Caco-2 (cell line): ENCODE results near the gene DMKN. TPM values are rescaled to one million over a fixed set of nuclear protein-coding genes. Genes with fewer than 3 reads are reported as not detected.
"Not testable (repeated sequence)": the region's sequence is repeated elsewhere in the genome, so short reads cannot be mapped to it uniquely, and the experiment has no call there.

Experiments used
- BruUV-seq: library from RNA; stranded (reverse); fragments of 400-500 nt; replicated peaks from 2 replicates; lab custom pipeline; 2021; lab: Mats Ljungman, UMichigan
- CTCF ChIA-PET: fragments of 300-600 bp; sonication (Branson Sonifier 250); formaldehyde crosslinking; loops from one replicate; lab custom pipeline; 2022; ENCODE audit warnings: antibody characterized with exemption; lab: Charles Lee
- POLR2A ChIA-PET: fragments of 300-600 bp; sonication (Branson Sonifier 250); formaldehyde crosslinking; loops from one replicate; lab custom pipeline; 2022; ENCODE audit warnings: antibody characterized with exemption; lab: Charles Lee
- DNase-seq, 2 experiments: peaks; one replicate each; pipeline versions ENCODE4 v3.0.0 to v3.0.0-alpha.2; 2020 to 2022
- H3K27me3 ChIP-seq: replicated peaks from 2 replicates; pipeline ENCODE4 v1.6.0; 2011; ENCODE audit warnings: low read length; ENCODE audit not compliant: control insufficient read depth, insufficient read depth
- H3K36me3 ChIP-seq: 2 replicates; pipeline ENCODE4 v1.5.1; 2011; ENCODE audit warnings: low read length; ENCODE audit not compliant: control insufficient read depth, insufficient read depth
- H3K4me1 ChIP-seq: fragments of 250-450 bp; sonication (Bioruptor Pico); 2 replicates; pipeline ENCODE4 v1.5.1; 2020; ENCODE audit warnings: mild to moderate bottlenecking
- H3K4me3 ChIP-seq: 2 replicates; pipeline ENCODE4 v1.5.1; 2011; ENCODE audit warnings: low read depth, mild to moderate bottlenecking, control low read depth, low read length
- H3K9me3 ChIP-seq: fragments of 250-450 bp; sonication (Bioruptor Pico); 2 replicates; pipeline ENCODE4 v1.5.1; 2020; ENCODE audit warnings: mild to moderate bottlenecking, moderate library complexity
- H3K27ac Mint-ChIP-seq: one replicate; pipeline ENCODE4 v1.8.0; 2022; ENCODE audit warnings: mixed read lengths; ENCODE audit not compliant: unreplicated experiment
- H3K27me3 Mint-ChIP-seq: one replicate; pipeline ENCODE4 v1.8.0; 2022; ENCODE audit warnings: mixed read lengths; ENCODE audit not compliant: insufficient read depth, unreplicated experiment
- H3K36me3 Mint-ChIP-seq: one replicate; pipeline ENCODE4 v1.8.0; 2022; ENCODE audit warnings: mild to moderate bottlenecking, mixed read lengths; ENCODE audit not compliant: insufficient read depth, unreplicated experiment
- H3K4me1 Mint-ChIP-seq: one replicate; pipeline ENCODE4 v1.8.0; 2022; ENCODE audit warnings: low read depth, mixed read lengths; ENCODE audit not compliant: unreplicated experiment
- H3K4me3 Mint-ChIP-seq: one replicate; pipeline ENCODE4 v1.8.0; 2022; ENCODE audit warnings: mild to moderate bottlenecking, moderate library complexity, mixed read lengths; ENCODE audit not compliant: unreplicated experiment
- H3K9me3 Mint-ChIP-seq: one replicate; pipeline ENCODE4 v1.8.0; 2022; ENCODE audit warnings: mixed read lengths; ENCODE audit not compliant: unreplicated experiment
- intact Hi-C: fragments of 100-400 bp; cut with micrococcal nuclease; formaldehyde crosslinking; loops from one replicate; pipeline ENCODE4 v1.10.0; 2022; ENCODE audit not compliant: unreplicated experiment
- total RNA-seq: library from RNA; stranded (reverse); gene quantifications from 2 replicates; pipeline ENCODE4 v1.2.3, GENCODE V29; 2022
- TF ChIP-seq, protein P1 (sequence below), 2 experiments: fragments of 200-600 bp in 1 of 2; IDR thresholded peaks; 1 replicate in 1 of 2; 2 replicates in 1 of 2; pipeline versions ENCODE4 v1.5.1 to v1.8.0; 2011 to 2022; ENCODE audit warnings: antibody characterized with exemption in 1 of 2, control low read depth in 1 of 2, inconsistent platforms in 1 of 2, low read depth in 1 of 2, low read length in 1 of 2, mild to moderate bottlenecking in 1 of 2, moderate library complexity in 1 of 2; ENCODE audit not compliant: insufficient read depth in 1 of 2, severe bottlenecking in 1 of 2, unreplicated experiment in 1 of 2

The DMKN gene
- total RNA-seq, 1 experiment from 2014 or later, result 341 TPM

DNA sequence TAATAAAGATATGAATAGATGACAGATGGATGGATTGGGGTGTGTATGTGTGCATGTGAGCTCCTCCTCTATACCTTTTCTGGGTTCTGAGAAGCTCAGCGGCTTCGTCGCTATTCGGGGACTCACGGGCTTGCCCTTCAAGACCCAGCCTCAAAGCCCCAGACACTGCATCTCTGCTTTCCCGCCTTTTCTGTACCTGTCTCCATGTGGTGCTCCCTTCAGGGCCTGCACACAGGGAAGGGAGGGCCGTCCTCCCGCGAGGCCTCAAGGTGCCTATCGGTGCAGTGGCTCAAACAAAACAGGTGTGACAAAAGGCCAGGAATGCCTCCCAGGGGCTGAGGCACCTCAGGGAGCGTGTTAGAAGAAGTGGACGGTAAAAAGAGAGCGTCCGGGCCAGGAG lies 39.3 kb downstream of the DMKN start:
- no TSS peak for BruUV-seq
- Histone ChIP-seq H3K4me1 (no peaks in the 10 kb centered on the region; the same call in 1 of the 2 replicates), H3K9me3 (no peaks in the 10 kb centered on the region), H3K27me3 (no peaks in the 10 kb centered on the region), H3K36me3 (no peaks in the 10 kb centered on the region), H3K4me3 (no peak overlapping the region)
- no peaks in the 10 kb centered on the region for H3K9me3 Mint-ChIP-seq
- POLR2A ChIA-PET, result no interaction called here
- no peaks in the 10 kb centered on the region for H3K27me3 Mint-ChIP-seq
- no peak overlapping the region for H3K4me3 Mint-ChIP-seq
- H3K36me3 Mint-ChIP-seq, result no peaks in the 10 kb centered on the region
- intact Hi-C loops, result no loop called here
- no peak for DNase-seq
- TF ChIP-seq, protein P1, sequence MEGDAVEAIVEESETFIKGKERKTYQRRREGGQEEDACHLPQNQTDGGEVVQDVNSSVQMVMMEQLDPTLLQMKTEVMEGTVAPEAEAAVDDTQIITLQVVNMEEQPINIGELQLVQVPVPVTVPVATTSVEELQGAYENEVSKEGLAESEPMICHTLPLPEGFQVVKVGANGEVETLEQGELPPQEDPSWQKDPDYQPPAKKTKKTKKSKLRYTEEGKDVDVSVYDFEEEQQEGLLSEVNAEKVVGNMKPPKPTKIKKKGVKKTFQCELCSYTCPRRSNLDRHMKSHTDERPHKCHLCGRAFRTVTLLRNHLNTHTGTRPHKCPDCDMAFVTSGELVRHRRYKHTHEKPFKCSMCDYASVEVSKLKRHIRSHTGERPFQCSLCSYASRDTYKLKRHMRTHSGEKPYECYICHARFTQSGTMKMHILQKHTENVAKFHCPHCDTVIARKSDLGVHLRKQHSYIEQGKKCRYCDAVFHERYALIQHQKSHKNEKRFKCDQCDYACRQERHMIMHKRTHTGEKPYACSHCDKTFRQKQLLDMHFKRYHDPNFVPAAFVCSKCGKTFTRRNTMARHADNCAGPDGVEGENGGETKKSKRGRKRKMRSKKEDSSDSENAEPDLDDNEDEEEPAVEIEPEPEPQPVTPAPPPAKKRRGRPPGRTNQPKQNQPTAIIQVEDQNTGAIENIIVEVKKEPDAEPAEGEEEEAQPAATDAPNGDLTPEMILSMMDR (IDR thresholded peaks at IDR 0.05; ENCODE audit: insufficient read depth in 1 of 2, low read depth in 1 of 2, low read length in 1 of 2, severe bottlenecking in 1 of 2, unreplicated experiment in 1 of 2), result no peak
- peaks cover 6% of the 10 kb centered on the region for H3K4me1 Mint-ChIP-seq
- CTCF ChIA-PET, result no interaction called here
- no peak overlapping the region for H3K27ac Mint-ChIP-seq

DNA sequence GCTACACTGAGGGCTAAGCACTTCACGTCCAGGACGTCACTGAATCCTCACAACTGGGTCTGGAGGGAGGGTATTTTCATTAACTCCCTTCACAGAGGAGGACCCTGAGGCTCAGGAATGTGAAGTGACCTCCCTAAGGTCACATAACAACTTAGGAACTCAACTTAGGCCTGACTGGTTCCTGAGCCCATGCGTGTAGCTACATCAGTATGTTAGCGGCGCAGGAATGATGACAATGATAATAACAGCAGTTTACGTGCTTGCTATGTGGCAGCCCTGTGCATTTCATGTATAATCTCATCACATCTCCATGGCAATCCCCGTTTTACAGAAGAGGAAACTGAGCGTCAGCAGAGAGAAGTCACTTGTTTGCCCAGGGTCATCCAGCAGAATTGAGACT lies 41.5 kb downstream of the DMKN start:
- no peaks in the 10 kb centered on the region for H3K4me1 Mint-ChIP-seq
- no peaks in the 10 kb centered on the region for H3K27me3 ChIP-seq
- H3K4me3 ChIP-seq, result no peak overlapping the region
- H3K36me3 Mint-ChIP-seq, result no peaks in the 10 kb centered on the region
- no peak overlapping the region for H3K27ac Mint-ChIP-seq
- DNase-seq, result no peak
- H3K9me3 ChIP-seq, result no peaks in the 10 kb centered on the region
- intact Hi-C loops, result no loop called here
- H3K9me3 Mint-ChIP-seq, result no peaks in the 10 kb centered on the region
- no TSS peak for BruUV-seq
- ChIA-PET CTCF (interaction anchor here (1.0 to 1.7 kb wide), 2 partner anchors 15 to 23 kb away, joined by 4 to 5 read pairs; no protein-coding TSS in a partner anchor), POLR2A (no interaction called here)
- H3K27me3 Mint-ChIP-seq, result no peaks in the 10 kb centered on the region
- no peaks in the 10 kb centered on the region for H3K36me3 ChIP-seq
- no peak overlapping the region for H3K4me3 Mint-ChIP-seq
- TF ChIP-seq, protein P1 (IDR thresholded peaks at IDR 0.05; ENCODE audit: insufficient read depth in 1 of 2, low read depth in 1 of 2, low read length in 1 of 2, severe bottlenecking in 1 of 2, unreplicated experiment in 1 of 2), result no peak
- H3K4me1 ChIP-seq, result peaks cover 10% of the 10 kb centered on the region

DNA sequence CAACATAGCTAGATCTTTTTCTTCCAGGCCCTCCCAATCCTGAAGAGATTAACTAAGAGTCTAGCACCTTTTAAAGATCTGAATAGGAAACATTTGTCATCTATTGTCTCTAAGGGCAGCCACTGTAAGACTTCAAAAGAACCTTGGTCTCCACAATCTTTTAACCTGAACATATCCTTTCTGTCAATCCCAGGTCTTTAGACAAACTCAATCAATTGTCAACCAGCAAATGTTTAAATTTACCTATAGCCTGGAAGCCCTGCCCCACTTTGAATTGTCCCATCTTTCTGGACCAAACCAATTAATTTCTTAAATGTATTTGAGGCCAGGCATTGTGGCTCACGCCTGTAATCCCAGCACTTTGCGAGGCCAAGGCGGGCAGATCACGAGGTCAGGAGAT lies 42.4 kb downstream of the DMKN start:
- H3K4me1 Mint-ChIP-seq, H3K9me3 ChIP-seq, H3K4me3 Mint-ChIP-seq, H3K36me3 Mint-ChIP-seq, H3K27ac Mint-ChIP-seq, BruUV-seq, H3K27me3 Mint-ChIP-seq, H3K4me3 ChIP-seq, H3K27me3 ChIP-seq, DNase-seq, H3K9me3 Mint-ChIP-seq, H3K36me3 ChIP-seq, POLR2A ChIA-PET, intact Hi-C loops: not testable (repeated sequence)
- CTCF ChIA-PET, result interaction anchor here (1.0 to 1.7 kb wide), 2 partner anchors 16 to 24 kb away, joined by 3 to 4 read pairs; no protein-coding TSS in a partner anchor
- H3K4me1 ChIP-seq, result peaks cover 10% of the 10 kb centered on the region
